GM12801 (cell line): ENCODE measurements around the gene DIAPH2.

Experiments
- TF ChIP-seq, protein P1 (sequence below): IDR thresholded peaks from one replicate; pipeline ENCODE4 v1.5.1; 2011; ENCODE audit warnings: control low read depth; ENCODE audit not compliant: insufficient read length; ENCODE audit errors: extremely low read depth

DIAPH2 gene

DNA sequence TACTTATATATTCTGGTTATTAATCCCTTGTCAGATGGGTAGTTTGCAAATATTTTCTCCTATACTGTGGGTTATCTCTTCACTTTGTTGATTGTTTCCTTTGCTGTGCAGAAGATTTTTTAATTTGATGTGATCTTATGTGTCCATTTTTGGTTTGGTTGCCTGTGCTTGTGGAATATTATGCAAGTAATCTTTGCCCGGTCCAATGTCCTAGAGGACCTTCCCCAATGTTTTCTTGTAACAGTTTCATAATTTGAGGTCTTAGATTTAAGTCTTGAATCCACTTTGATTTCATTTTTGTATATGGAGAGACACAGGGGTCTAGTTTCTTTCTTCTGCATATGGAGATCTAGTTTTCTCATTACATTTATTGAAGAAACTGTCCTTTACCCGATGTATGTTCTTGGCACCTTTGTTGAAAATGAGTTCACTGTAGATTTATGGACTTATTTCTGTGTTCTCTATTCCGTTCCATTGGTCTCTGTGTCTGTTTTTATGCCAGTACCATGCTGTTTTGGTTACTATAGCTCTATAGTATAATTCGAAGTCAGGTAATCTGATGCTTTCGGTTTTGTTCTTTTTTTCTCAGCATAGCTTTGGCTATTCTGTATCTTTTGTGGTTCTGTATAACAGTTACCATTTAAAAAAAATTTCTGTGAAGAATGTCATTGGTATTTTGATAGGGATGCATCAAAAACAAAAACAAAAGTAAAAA is 34.7 kb downstream of the DIAPH2 start:
- TF ChIP-seq, protein P1, sequence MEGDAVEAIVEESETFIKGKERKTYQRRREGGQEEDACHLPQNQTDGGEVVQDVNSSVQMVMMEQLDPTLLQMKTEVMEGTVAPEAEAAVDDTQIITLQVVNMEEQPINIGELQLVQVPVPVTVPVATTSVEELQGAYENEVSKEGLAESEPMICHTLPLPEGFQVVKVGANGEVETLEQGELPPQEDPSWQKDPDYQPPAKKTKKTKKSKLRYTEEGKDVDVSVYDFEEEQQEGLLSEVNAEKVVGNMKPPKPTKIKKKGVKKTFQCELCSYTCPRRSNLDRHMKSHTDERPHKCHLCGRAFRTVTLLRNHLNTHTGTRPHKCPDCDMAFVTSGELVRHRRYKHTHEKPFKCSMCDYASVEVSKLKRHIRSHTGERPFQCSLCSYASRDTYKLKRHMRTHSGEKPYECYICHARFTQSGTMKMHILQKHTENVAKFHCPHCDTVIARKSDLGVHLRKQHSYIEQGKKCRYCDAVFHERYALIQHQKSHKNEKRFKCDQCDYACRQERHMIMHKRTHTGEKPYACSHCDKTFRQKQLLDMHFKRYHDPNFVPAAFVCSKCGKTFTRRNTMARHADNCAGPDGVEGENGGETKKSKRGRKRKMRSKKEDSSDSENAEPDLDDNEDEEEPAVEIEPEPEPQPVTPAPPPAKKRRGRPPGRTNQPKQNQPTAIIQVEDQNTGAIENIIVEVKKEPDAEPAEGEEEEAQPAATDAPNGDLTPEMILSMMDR: no peak

DNA sequence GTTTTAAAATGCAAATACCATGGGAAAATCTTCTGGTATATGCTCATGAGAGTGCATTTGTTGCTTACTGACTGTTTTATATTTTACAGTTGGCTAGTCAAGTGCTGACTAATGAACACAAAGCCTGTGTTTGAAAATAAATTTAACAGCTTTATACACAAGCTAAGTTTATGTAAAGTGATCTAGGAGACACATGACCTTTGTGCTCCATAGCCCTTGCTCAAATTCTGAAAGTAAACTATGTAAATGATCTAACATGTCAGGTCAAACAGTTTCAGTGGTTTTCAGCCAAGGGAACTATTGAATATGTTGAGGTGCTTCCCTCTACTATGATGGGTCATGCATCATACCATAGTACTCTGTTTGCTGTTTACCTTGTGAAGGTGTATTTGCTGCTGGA is 36.7 kb downstream of the DIAPH2 start:
- TF ChIP-seq, protein P1: no peak

DNA sequence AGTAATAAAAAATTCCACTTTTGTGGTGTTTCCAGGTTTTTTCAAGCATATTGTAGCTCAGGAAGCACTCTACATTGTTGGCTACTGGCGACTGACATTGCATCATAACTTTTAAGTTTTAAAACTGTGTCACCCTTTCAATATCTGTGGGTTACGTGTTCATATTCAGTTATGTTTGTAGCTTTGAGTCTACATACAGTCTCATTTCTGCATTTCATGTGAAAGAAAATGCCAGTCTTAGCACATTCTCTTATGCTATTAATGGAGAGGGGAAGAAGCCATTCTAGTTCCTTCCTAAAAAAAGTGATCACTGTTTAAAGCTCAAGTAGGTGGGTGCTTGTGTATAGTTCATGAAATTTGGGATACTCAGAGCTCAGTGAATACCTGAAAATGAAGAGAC is 38.1 kb downstream of the DIAPH2 start:
- TF ChIP-seq, protein P1: no peak

DNA sequence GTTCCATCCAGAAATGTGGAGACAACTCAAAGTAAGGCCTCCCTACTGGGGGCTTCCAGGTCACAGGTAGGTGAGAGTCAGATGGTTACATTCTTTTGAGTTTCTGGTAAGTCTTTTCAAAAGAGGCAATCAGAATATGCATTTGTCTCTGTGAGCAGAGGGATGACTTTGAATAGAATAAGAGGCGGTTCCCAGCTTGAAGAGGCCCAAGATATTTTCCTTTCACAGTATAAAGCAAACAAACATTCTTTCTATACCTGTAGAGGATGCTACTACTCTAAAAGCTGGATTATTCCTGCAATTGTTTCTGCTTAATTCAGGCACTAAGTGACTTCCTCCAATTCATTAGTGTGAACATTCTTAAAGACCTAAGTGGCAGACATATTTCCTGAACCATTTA is 44.4 kb downstream of the DIAPH2 start:
- TF ChIP-seq, protein P1: no peak

DNA sequence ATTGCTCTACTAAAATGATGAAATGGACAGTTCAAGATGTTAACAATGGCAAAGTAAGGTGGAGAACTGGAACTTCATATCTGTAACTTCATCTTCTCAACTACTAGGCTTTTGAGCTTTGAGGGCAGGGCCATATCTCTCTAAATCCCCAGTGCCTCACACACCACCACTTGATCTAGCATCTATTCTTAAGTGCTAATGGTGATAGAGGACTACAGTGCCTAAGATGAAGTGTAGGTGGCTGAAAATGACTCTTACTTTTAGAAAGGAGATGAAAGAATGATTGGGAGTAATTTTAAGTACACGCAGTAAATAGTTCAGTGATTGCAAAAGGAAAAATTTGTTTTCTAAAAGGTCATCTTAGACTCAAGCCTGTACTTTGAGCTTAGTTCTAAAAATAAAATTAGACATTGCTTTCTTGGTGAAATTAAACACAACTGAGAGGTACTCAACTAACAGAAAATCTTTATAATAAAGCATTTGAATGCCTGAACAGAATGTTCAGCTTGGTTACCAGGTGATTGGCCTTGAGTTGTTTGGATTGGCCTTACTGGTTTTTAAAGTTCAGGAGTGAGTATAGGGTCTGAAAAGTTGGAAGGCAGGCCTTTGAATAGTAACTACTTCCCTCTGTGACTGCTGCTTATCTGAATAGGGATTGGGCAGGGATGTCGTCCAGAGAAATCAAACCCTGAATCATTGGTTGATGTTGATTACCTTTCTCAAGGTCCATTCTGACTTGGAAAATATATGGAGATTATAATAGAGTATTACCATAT is 45.4 kb downstream of the DIAPH2 start:
- TF ChIP-seq, protein P1: no peak

DNA sequence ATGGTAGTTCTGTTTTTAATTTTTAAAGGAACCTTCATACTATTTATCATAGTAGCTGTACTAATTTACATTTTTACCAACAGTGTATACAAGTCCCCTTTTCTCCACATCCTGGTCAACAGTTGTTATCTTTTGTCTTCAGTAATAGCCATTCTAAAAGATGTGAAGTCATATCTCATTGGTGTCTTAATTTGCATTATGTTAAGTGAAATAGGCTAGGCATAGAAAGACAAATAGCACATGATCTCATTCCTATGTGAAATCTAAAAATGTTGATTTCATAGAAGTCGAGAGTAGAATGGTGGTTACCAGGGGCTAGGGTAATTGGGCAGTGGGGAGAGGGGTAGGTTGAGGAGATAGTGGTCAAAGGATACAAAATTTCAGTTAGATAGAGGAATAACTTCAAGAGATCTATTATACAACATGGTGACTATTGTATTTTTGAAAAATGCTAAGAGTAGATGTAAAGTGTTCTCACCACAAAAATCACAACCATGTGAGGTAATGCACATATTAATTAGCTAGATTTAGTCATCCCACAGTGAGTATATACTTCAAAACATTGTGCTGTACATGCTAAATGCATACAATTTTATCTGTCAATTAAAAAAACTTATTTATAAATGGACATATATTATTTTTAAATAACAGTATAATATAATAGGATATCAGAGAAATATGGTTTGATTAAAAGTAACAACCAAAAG is 58.9 kb downstream of the DIAPH2 start:
- TF ChIP-seq, protein P1: no peak

DNA sequence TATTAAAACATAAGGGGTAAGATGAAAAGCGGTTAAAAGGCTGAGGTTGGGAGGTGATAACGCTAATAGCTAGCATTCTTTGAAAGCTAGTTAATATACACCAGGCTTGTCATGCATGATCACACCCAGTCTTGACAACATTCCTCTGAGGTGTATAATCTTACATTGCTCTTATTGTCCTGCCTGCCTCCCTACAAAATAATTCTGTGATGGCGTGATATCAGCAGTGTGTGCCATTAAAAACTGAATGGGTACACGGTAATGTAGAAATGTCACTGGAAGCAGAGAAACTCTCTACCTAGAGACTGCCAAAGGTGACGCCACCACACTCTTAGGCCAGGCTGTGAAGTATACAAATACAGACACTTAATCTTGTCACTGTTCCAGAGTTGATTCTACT is 68.1 kb downstream of the DIAPH2 start:
- TF ChIP-seq, protein P1: no peak
